ENCODE results near the gene TRIP13.

- no peak for TF ChIP-seq EZH2 (IDR thresholded peaks at IDR 0.05)
- TF ChIP-seq POLR2AphosphoS5 (IDR thresholded peaks at IDR 0.05; ENCODE audit: borderline replicate concordance, low read depth, low read length), result no peak
Measured at GRCh38 chr5:856531-857425, 35.9 kb upstream of the TRIP13 start.
